ENCODE data around the gene TRIP13.

GRCh38 chr5:931570-932145 is 39.0 kb downstream of the TRIP13 start:
- TF ChIP-seq POLR2A (IDR thresholded peaks at IDR 0.05; ENCODE audit: low read depth, low read length): no peak
- TF ChIP-seq TAF1 (IDR thresholded peaks at IDR 0.05; ENCODE audit: low read depth, low read length): no peak
